DMS79 treated with DMSO at 0.1 percent for 48 hours (cell line): ENCODE data around the gene TAMALIN.

Experiments used
- DNase-seq: peaks from one replicate; lab custom pipeline; 2025; lab: John Stamatoyannopoulos, UW

The TAMALIN gene

GRCh38 chr12:51984657-51985056, 22.1 kb upstream of the TAMALIN start:
- no peak for DNase-seq

- no peak for DNase-seq
Measured at GRCh38 chr12:51985154-51985835, 21.5 kb upstream of the TAMALIN start.

GRCh38 chr12:51986834-51987233, 19.9 kb upstream of the TAMALIN start:
- no peak for DNase-seq

- no peak for DNase-seq
Measured at GRCh38 chr12:51992246-51992645, 14.5 kb upstream of the TAMALIN start.

- no peak for DNase-seq
Measured at GRCh38 chr12:51994539-51994820, 12.3 kb upstream of the TAMALIN start.

- DNase-seq = no peak
Measured at GRCh38 chr12:51994959-51995358, 11.8 kb upstream of the TAMALIN start.

- DNase-seq = no peak
Measured at GRCh38 chr12:51997136-51997535, 9.6 kb upstream of the TAMALIN start.

- DNase-seq = no peak
Measured at GRCh38 chr12:52003016-52003550, 3.7 kb upstream of the TAMALIN start.

- no peak for DNase-seq
Measured at GRCh38 chr12:52003591-52003990, 3.2 kb upstream of the TAMALIN start.

GRCh38 chr12:52004042-52004648, 2.6 kb upstream of the TAMALIN start:
- no peak for DNase-seq

GRCh38 chr12:52005218-52005902, 1.4 kb upstream of the TAMALIN start:
- no peak for DNase-seq

- DNase-seq = no peak
Measured at GRCh38 chr12:52005903-52006703, 643 bp upstream of the TAMALIN start.

- no peak for DNase-seq
Measured at GRCh38 chr12:52007158-52007921, 594 bp downstream of the TAMALIN start.

GRCh38 chr12:52007982-52008510, 1.3 kb downstream of the TAMALIN start:
- DNase-seq = no peak

GRCh38 chr12:52009081-52009751, 2.5 kb downstream of the TAMALIN start:
- no peak for DNase-seq

- DNase-seq = no peak
Measured at GRCh38 chr12:52010152-52010622, 3.4 kb downstream of the TAMALIN start.

- no peak for DNase-seq
Measured at GRCh38 chr12:52010692-52011601, 4.2 kb downstream of the TAMALIN start.

GRCh38 chr12:52011602-52012214, 5.0 kb downstream of the TAMALIN start:
- no peak for DNase-seq

GRCh38 chr12:52013626-52014310, 7.0 kb downstream of the TAMALIN start:
- DNase-seq = no peak
